Tibial nerve (tissue), 4 donors: ENCODE results near the gene CISD2.

Experiments used
- EP300 ChIP-seq, 2 donors: sonication (generic); formaldehyde crosslinking; IDR thresholded peaks; one replicate each; pipeline ENCODE4 v1.6.1; 2017; ENCODE audit warnings: antibody characterized with exemption in 2 of 2, mild to moderate bottlenecking in 1 of 2
- POLR2A ChIP-seq, 2 donors: fragments of 450-650 bp; IDR thresholded peaks; one replicate each; pipeline ENCODE4 v1.6.1; 2017; ENCODE audit warnings: antibody characterized with exemption in 2 of 2, mild to moderate bottlenecking in 2 of 2, moderate library complexity in 2 of 2
- TF ChIP-seq, protein P1 (sequence below), 5 experiments: fragments of 200-600 bp in 3 of 5; fragments of 450-650 bp in 2 of 5; sonication (generic) in 3 of 5; IDR thresholded peaks; one replicate each; pipeline ENCODE4 v1.5.1; 2016 to 2019; ENCODE audit warnings: antibody characterized with exemption in 5 of 5, mild to moderate bottlenecking in 3 of 5, moderate library complexity in 2 of 5

DNA sequence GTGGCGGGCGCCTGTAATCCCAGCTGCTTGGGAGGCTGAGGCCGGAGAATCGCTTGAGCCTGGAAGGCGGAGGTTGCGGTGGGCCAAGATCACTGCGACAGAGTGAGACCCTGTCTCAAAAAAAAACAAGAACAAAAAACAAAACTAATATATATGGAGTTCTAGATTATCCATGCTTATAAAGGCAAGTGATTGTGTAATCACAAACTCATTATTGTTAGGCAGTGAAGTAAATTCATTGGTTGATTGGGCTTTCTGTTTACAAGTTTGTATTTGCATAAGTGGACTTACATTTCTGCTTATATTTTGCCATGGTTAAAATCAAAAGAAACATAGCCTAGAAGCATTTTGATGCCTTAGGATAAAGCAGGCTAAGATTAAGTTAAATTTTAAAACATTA lies 39.0 kb upstream of the CISD2 start:
- TF ChIP-seq, protein P1, sequence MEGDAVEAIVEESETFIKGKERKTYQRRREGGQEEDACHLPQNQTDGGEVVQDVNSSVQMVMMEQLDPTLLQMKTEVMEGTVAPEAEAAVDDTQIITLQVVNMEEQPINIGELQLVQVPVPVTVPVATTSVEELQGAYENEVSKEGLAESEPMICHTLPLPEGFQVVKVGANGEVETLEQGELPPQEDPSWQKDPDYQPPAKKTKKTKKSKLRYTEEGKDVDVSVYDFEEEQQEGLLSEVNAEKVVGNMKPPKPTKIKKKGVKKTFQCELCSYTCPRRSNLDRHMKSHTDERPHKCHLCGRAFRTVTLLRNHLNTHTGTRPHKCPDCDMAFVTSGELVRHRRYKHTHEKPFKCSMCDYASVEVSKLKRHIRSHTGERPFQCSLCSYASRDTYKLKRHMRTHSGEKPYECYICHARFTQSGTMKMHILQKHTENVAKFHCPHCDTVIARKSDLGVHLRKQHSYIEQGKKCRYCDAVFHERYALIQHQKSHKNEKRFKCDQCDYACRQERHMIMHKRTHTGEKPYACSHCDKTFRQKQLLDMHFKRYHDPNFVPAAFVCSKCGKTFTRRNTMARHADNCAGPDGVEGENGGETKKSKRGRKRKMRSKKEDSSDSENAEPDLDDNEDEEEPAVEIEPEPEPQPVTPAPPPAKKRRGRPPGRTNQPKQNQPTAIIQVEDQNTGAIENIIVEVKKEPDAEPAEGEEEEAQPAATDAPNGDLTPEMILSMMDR (IDR thresholded peaks at IDR 0.05), result no peak
- no peak for TF ChIP-seq POLR2A (IDR thresholded peaks at IDR 0.05)
- no peak for TF ChIP-seq EP300 (IDR thresholded peaks at IDR 0.05)
